Tibial nerve (tissue), 3 donors: Measurements from ENCODE around the gene CPNE8.

Source experiments
- CTCF ChIP-seq, 5 experiments: fragments of 200-600 bp in 3 of 5; fragments of 450-650 bp in 2 of 5; sonication (generic) in 3 of 5; IDR thresholded peaks; one replicate each; pipeline ENCODE4 v1.5.1; 2016 to 2019; ENCODE audit warnings: antibody characterized with exemption in 5 of 5, mild to moderate bottlenecking in 3 of 5, moderate library complexity in 2 of 5
- POLR2A ChIP-seq, 2 donors: fragments of 450-650 bp; IDR thresholded peaks; one replicate each; pipeline ENCODE4 v1.6.1; 2017; ENCODE audit warnings: antibody characterized with exemption in 2 of 2, mild to moderate bottlenecking in 2 of 2, moderate library complexity in 2 of 2

GRCh38 chr12:38915429-38916182 lies 10.2 kb upstream of the CPNE8 start:
- TF ChIP-seq CTCF (IDR thresholded peaks at IDR 0.05) (no peak), POLR2A (IDR thresholded peaks at IDR 0.05) (no peak)
